Endothelial cell (in vitro differentiated cells): ENCODE data around the gene MED12L. TPM values are rescaled to one million over a fixed set of nuclear protein-coding genes. Genes with fewer than 3 reads are reported as not detected.

Experiments
- DNase-seq: peaks from one replicate; pipeline ENCODE4 v3.0.0; 2021; ENCODE audit warnings: low spot score
- H3K27ac Mint-ChIP-seq: one replicate; pipeline ENCODE4 v1.8.0; 2021; ENCODE audit warnings: mixed read lengths, inconsistent platforms; ENCODE audit not compliant: unreplicated experiment
- H3K27me3 Mint-ChIP-seq: one replicate; pipeline ENCODE4 v1.8.0; 2021; ENCODE audit warnings: mild to moderate bottlenecking, moderate library complexity, mixed read lengths, inconsistent platforms; ENCODE audit not compliant: unreplicated experiment
- H3K36me3 Mint-ChIP-seq: one replicate; pipeline ENCODE4 v1.8.0; 2021; ENCODE audit warnings: mild to moderate bottlenecking, low read depth, mixed read lengths, inconsistent platforms; ENCODE audit not compliant: unreplicated experiment
- H3K4me1 Mint-ChIP-seq: one replicate; pipeline ENCODE4 v1.8.0; 2021; ENCODE audit warnings: mild to moderate bottlenecking, mixed read lengths, inconsistent platforms; ENCODE audit not compliant: unreplicated experiment
- H3K4me3 Mint-ChIP-seq: one replicate; pipeline ENCODE4 v1.8.0; 2021; ENCODE audit warnings: mild to moderate bottlenecking, mixed read lengths, inconsistent platforms; ENCODE audit not compliant: unreplicated experiment
- H3K9me3 Mint-ChIP-seq: one replicate; pipeline ENCODE4 v1.8.0; 2021; ENCODE audit warnings: mixed read lengths, inconsistent platforms; ENCODE audit not compliant: unreplicated experiment
- CTCF ChIP-seq: fragments of 200-600 bp; sonication (generic); IDR thresholded peaks from one replicate; pipeline ENCODE4 v1.5.0; 2021; ENCODE audit warnings: antibody characterized with exemption; ENCODE audit not compliant: unreplicated experiment
- total RNA-seq: library from RNA; stranded (reverse); fragmentation: NEBNext Ultra II Directional; extraction: Animal tissue kit (Norgen Biotek cat#: 25700); gene quantifications from one replicate; pipeline ENCODE4 v1.2.1, GENCODE V29; 2021; ENCODE audit not compliant: unreplicated experiment

The MED12L gene
- total RNA-seq, 1 donor from 2014 or later, result 4.4 TPM

- Mint-ChIP-seq H3K4me1 (no peaks in the 10 kb centered on the region), H3K27me3 (no peaks in the 10 kb centered on the region)
- no peak for DNase-seq
Observed at GRCh38 chr3:151410891-151411559, 325.6 kb downstream of the MED12L start.

GRCh38 chr3:151412989-151413388, 327.5 kb downstream of the MED12L start:
- H3K4me1 Mint-ChIP-seq, result no peaks in the 10 kb centered on the region
- no peaks in the 10 kb centered on the region for H3K9me3 Mint-ChIP-seq
- H3K27ac Mint-ChIP-seq, result no peak overlapping the region
- no peak overlapping the region for H3K4me3 Mint-ChIP-seq
- H3K27me3 Mint-ChIP-seq, result no peaks in the 10 kb centered on the region
- DNase-seq, result peak; percentile 10
- H3K36me3 Mint-ChIP-seq, result no peaks in the 10 kb centered on the region
- TF ChIP-seq CTCF, result no peak

More at GRCh38 chr3:151410891-151411559, 325.6 kb downstream of the MED12L start:
- no peaks in the 10 kb centered on the region for H3K9me3 Mint-ChIP-seq
- no peak overlapping the region for H3K27ac Mint-ChIP-seq
- no peak for TF ChIP-seq CTCF
- no peak overlapping the region for H3K4me3 Mint-ChIP-seq
- H3K36me3 Mint-ChIP-seq, result no peaks in the 10 kb centered on the region

- Mint-ChIP-seq H3K27me3 (no peaks in the 10 kb centered on the region), H3K36me3 (no peaks in the 10 kb centered on the region), H3K27ac (no peak overlapping the region), H3K4me3 (no peak overlapping the region), H3K9me3 (no peaks in the 10 kb centered on the region), H3K4me1 (no peaks in the 10 kb centered on the region)
- no peak for TF ChIP-seq CTCF
- no peak for DNase-seq
Observed at GRCh38 chr3:151415289-151415688, 329.8 kb downstream of the MED12L start.

- Mint-ChIP-seq H3K27me3 (no peaks in the 10 kb centered on the region), H3K9me3 (no peaks in the 10 kb centered on the region), H3K27ac (no peak overlapping the region), H3K4me1 (peaks cover 4% of the 10 kb centered on the region), H3K4me3 (no peak overlapping the region), H3K36me3 (no peaks in the 10 kb centered on the region)
- no peak for DNase-seq
- no peak for TF ChIP-seq CTCF
Observed at GRCh38 chr3:151419806-151420205, 334.3 kb downstream of the MED12L start.

GRCh38 chr3:151421938-151422337, 336.5 kb downstream of the MED12L start:
- no peak overlapping the region for H3K27ac Mint-ChIP-seq
- H3K36me3 Mint-ChIP-seq, result no peaks in the 10 kb centered on the region
- TF ChIP-seq CTCF, result no peak
- no peak for DNase-seq
- no peaks in the 10 kb centered on the region for H3K9me3 Mint-ChIP-seq
- H3K4me1 Mint-ChIP-seq, result peaks cover 10% of the 10 kb centered on the region
- H3K4me3 Mint-ChIP-seq, result no peak overlapping the region
- H3K27me3 Mint-ChIP-seq, result no peaks in the 10 kb centered on the region
